SK-N-SH (cell line): ENCODE measurements around the gene TUBGCP2. TPM values are rescaled to one million over a fixed set of nuclear protein-coding genes. Genes with fewer than 3 reads are reported as not detected.

ENCODE experiments used
- CTCF ChIA-PET: fragments of 300-600, 350-600 bp; formaldehyde crosslinking; extraction: SDS; loops from one replicate; lab custom pipeline; 2021; lab: Yijun Ruan, JAX
- POLR2A ChIA-PET: fragments of 350-600 bp; sonication (Branson Sonifier 250); formaldehyde crosslinking; extraction: SDS; loops from one replicate; lab custom pipeline; 2020; ENCODE audit warnings: antibody characterized with exemption, inconsistent platforms; lab: Yijun Ruan, JAX
- DNase-seq: peaks from one replicate; pipeline ENCODE4 v3.0.0; 2012
- H2AFZ ChIP-seq: fragments of 200-600 bp; sonication (generic); 2 replicates; pipeline ENCODE4 v1.8.1; 2016; ENCODE audit warnings: antibody characterized with exemption, mild to moderate bottlenecking, low read depth
- H3F3A ChIP-seq: fragments of 200-600 bp; sonication (generic); replicated peaks from 2 replicates; pipeline ENCODE3; 2016; ENCODE audit warnings: antibody characterized with exemption, mild to moderate bottlenecking; ENCODE audit not compliant: insufficient read depth
- H3K27ac ChIP-seq, 2 experiments: fragments of 200-500 bp in 1 of 2; fragments of 200-600 bp in 1 of 2; sonication (Bioruptor generic) in 1 of 2; sonication (generic), shearing (Covaris generic) in 1 of 2; 2 replicates each; pipeline versions ENCODE4 v1.5.1 to v1.6.1; 2014 to 2016; ENCODE audit warnings: low read depth in 2 of 2, inconsistent platforms in 1 of 2, low read length in 1 of 2, mild to moderate bottlenecking in 1 of 2, mixed read lengths in 1 of 2
- H3K27me3 ChIP-seq: fragments of 200-600 bp; sonication (generic), shearing (Covaris generic); 2 replicates; pipeline ENCODE4 v1.6.1; 2016; ENCODE audit warnings: mixed run types; ENCODE audit not compliant: insufficient read depth
- H3K36me3 ChIP-seq, 2 experiments: fragments of 200-500 bp in 1 of 2; fragments of 200-600 bp in 1 of 2; sonication (Bioruptor generic) in 1 of 2; sonication (generic) in 1 of 2; replicated peaks in 1 of 2; 2 replicates each; pipeline versions ENCODE3 to v1.5.1; 2014 to 2016; ENCODE audit warnings: low read length in 1 of 2, mild to moderate bottlenecking in 1 of 2; ENCODE audit not compliant: insufficient read depth in 2 of 2, control insufficient read depth in 1 of 2
- H3K4me1 ChIP-seq, 2 experiments: fragments of 200-500 bp in 1 of 2; fragments of 200-600 bp in 1 of 2; sonication (Bioruptor generic) in 1 of 2; sonication (generic), shearing (Covaris generic) in 1 of 2; 2 replicates each; pipeline versions ENCODE4 v1.5.1 to v1.6.1; 2014 to 2016; ENCODE audit warnings: low read depth in 1 of 2, low read length in 1 of 2, mixed run types in 1 of 2; ENCODE audit not compliant: insufficient read depth in 2 of 2, control insufficient read depth in 1 of 2
- H3K4me2 ChIP-seq: fragments of 200-600 bp; sonication (generic), shearing (Covaris generic); 2 replicates; pipeline ENCODE4 v1.6.1; 2017; ENCODE audit warnings: mixed run types
- H3K4me3 ChIP-seq, 2 experiments: fragments of 200-500 bp in 1 of 2; fragments of 200-600 bp in 1 of 2; sonication (Bioruptor generic) in 1 of 2; sonication (generic), shearing (Covaris generic) in 1 of 2; 2 replicates each; pipeline versions ENCODE4 v1.5.1 to v1.8.1; 2014 to 2016; ENCODE audit warnings: low read depth in 2 of 2, inconsistent platforms in 1 of 2, low read length in 1 of 2, mild to moderate bottlenecking in 1 of 2, mixed read lengths in 1 of 2, moderate library complexity in 1 of 2
- H3K79me2 ChIP-seq: fragments of 200-600 bp; sonication (generic); 2 replicates; pipeline ENCODE4 v1.8.1; 2017; ENCODE audit warnings: mild to moderate bottlenecking; ENCODE audit not compliant: insufficient read depth
- H3K9ac ChIP-seq: fragments of 200-600 bp; sonication (generic); 2 replicates; pipeline ENCODE4 v1.6.1; 2017; ENCODE audit warnings: mixed run types
- H3K9me2 ChIP-seq: fragments of 200-600 bp; sonication (generic); 2 replicates; pipeline ENCODE4 v1.6.1; 2017; ENCODE audit warnings: mixed run types
- H3K9me3 ChIP-seq: fragments of 200-600 bp; sonication (generic); 2 replicates; pipeline ENCODE4 v1.6.1; 2017; ENCODE audit warnings: mixed run types, mild to moderate bottlenecking, moderate library complexity
- H4K20me1 ChIP-seq: fragments of 200-600 bp; sonication (generic); 2 replicates; pipeline ENCODE4 v1.6.1; 2017; ENCODE audit warnings: mild to moderate bottlenecking, mixed run types; ENCODE audit not compliant: insufficient read depth
- CTCF ChIP-seq: fragments of 200-600 bp; sonication (generic); IDR thresholded peaks from 2 replicates; pipeline ENCODE4 v1.6.1; 2017; ENCODE audit warnings: antibody characterized with exemption, mild to moderate bottlenecking, moderate library complexity
- EP300 ChIP-seq, 2 experiments: IDR thresholded peaks; 2 replicates each; pipeline versions ENCODE4 v1.4.0 to v1.6.1; 2012; ENCODE audit warnings: borderline replicate concordance in 1 of 2, low read depth in 1 of 2, low read length in 1 of 2
- FOSL2 ChIP-seq: IDR thresholded peaks from 2 replicates; pipeline ENCODE4 v1.4.0; 2012; ENCODE audit warnings: low read depth, mild to moderate bottlenecking, moderate library complexity, borderline replicate concordance
- FOXJ3 ChIP-seq: sonication (generic); formaldehyde crosslinking; IDR thresholded peaks from 2 replicates; pipeline ENCODE4 v1.5.1; 2020; ENCODE audit warnings: mild to moderate bottlenecking, missing genetic modification reagents
- GATA2 ChIP-seq: sonication (generic); formaldehyde crosslinking; IDR thresholded peaks from 2 replicates; pipeline ENCODE4 v1.5.0; 2020; ENCODE audit warnings: mild to moderate bottlenecking, missing genetic modification reagents
- MXI1 ChIP-seq: IDR thresholded peaks from 2 replicates; pipeline ENCODE4 v1.6.1; 2012; ENCODE audit warnings: mild to moderate bottlenecking, low read depth, low read length, improper control_type of control experiment
- NRF1 ChIP-seq: IDR thresholded peaks from 2 replicates; pipeline ENCODE4 v1.6.1; 2012; ENCODE audit warnings: low read depth, mild to moderate bottlenecking, low read length
- PBX3 ChIP-seq: IDR thresholded peaks from 2 replicates; pipeline ENCODE4; 2012
- POLR2AphosphoS5 ChIP-seq: IDR thresholded peaks from 2 replicates; pipeline ENCODE4 v1.6.1; 2012; ENCODE audit warnings: low read depth, low read length
- RAD21 ChIP-seq: IDR thresholded peaks from 2 replicates; pipeline ENCODE4 v1.6.1; 2012; ENCODE audit warnings: mild to moderate bottlenecking, low read length
- REST ChIP-seq: IDR thresholded peaks from 2 replicates; pipeline ENCODE4 v1.6.1; 2012; ENCODE audit warnings: mild to moderate bottlenecking, low read depth, low read length, moderate library complexity
- RFX5 ChIP-seq: IDR thresholded peaks from 2 replicates; pipeline ENCODE4 v1.6.1; 2012; ENCODE audit warnings: mild to moderate bottlenecking, improper control_type of control experiment, low read length
- RXRA ChIP-seq: IDR thresholded peaks from 2 replicates; pipeline ENCODE4 v1.4.0; 2012; ENCODE audit warnings: low read depth, mild to moderate bottlenecking, borderline replicate concordance
- SIN3A ChIP-seq: IDR thresholded peaks from 2 replicates; pipeline ENCODE4 v1.6.1; 2012; ENCODE audit warnings: low read depth, mild to moderate bottlenecking, low read length, moderate library complexity, borderline replicate concordance
- SMC3 ChIP-seq: IDR thresholded peaks from 2 replicates; pipeline ENCODE4 v1.6.1; 2012; ENCODE audit warnings: low read depth, low read length, improper control_type of control experiment
- TAF1 ChIP-seq: IDR thresholded peaks from 2 replicates; pipeline ENCODE4 v1.6.1; 2012; ENCODE audit warnings: low read depth, mild to moderate bottlenecking, low read length, moderate library complexity, borderline replicate concordance
- TCF12 ChIP-seq: IDR thresholded peaks from 2 replicates; pipeline ENCODE4 v1.4.0; 2012
- TEAD4 ChIP-seq: IDR thresholded peaks from 2 replicates; pipeline ENCODE4 v1.4.0; 2012; ENCODE audit warnings: mild to moderate bottlenecking, borderline replicate concordance; ENCODE audit not compliant: insufficient read depth
- YY1 ChIP-seq: IDR thresholded peaks from 2 replicates; pipeline ENCODE4 v1.4.0; 2012; ENCODE audit warnings: low read depth, mild to moderate bottlenecking
- WGBS: methylation state at CpG from one replicate; pipeline ENCODE4 v1.1.6; 2017; ENCODE audit warnings: low lambda C conversion rate; 5-methylcytosine and 5-hydroxymethylcytosine counted together
- polyA plus RNA-seq, 3 experiments: library from polyadenylated mRNA; depleted of rRNA; stranded (reverse); fragments of >200 nt; gene quantifications; 2 replicates each; pipeline ENCODE4 v1.2.3, GENCODE V29; 2012

TUBGCP2 gene
- polyA plus RNA-seq, 1 of the 3 experiments (the other 2 are of a cell fraction) = 49.1 TPM

GRCh38 chr10:133297504-133297903 is 11.2 kb downstream of the TUBGCP2 start:
- H2AFZ ChIP-seq = no peak overlapping the region
- H4K20me1 ChIP-seq = peaks cover 5% of the 10 kb centered on the region; the same call in 1 of the 2 replicates
- H3K9me2 ChIP-seq = no peaks in the 10 kb centered on the region
- H3K36me3 ChIP-seq = peaks cover 11 to 64% of the 10 kb centered on the region in 2 experiments
- DNase-seq = no peak
- no peaks in the 10 kb centered on the region for H3K27me3 ChIP-seq
- no peak overlapping the region for H3K27ac ChIP-seq
- H3K79me2 ChIP-seq = peaks cover 9% of the 10 kb centered on the region; the same call in 1 of the 2 replicates
- POLR2A ChIA-PET = no interaction called here
- no peak overlapping the region for H3K4me2 ChIP-seq
- no peak overlapping the region for H3K4me3 ChIP-seq
- TF ChIP-seq TCF12 = no peak
- H3K9ac ChIP-seq = no peak overlapping the region
- CTCF ChIA-PET = interaction anchor here (2.0 kb wide), 1 partner anchor 10 kb away, joined by 7 read pairs; no protein-coding TSS in a partner anchor
- peaks cover 8% of the 10 kb centered on the region for H3F3A ChIP-seq
- no peaks in the 10 kb centered on the region for H3K9me3 ChIP-seq
- 94% methylated on average over 2 of the region's 10 CpGs for WGBS
- peaks cover 0 to 14% of the 10 kb centered on the region in 2 experiments; a peak in 2 of 4 replicates for H3K4me1 ChIP-seq

GRCh38 chr10:133295426-133296320 is 13.0 kb downstream of the TUBGCP2 start:
- ChIA-PET CTCF (interaction anchor here (1.7 kb wide), 1 partner anchor 12 kb away, joined by 10 read pairs; no protein-coding TSS in a partner anchor), POLR2A (no interaction called here)
- no peaks in the 10 kb centered on the region for H3K9me2 ChIP-seq
- peaks cover 13 to 63% of the 10 kb centered on the region in 2 experiments for H3K36me3 ChIP-seq
- WGBS = 94% methylated on average over 31 of the region's 42 CpGs
- H3K4me2 ChIP-seq = no peak overlapping the region
- peaks cover 8% of the 10 kb centered on the region for H3F3A ChIP-seq
- DNase-seq = no peak
- no peaks in the 10 kb centered on the region for H3K27me3 ChIP-seq
- H3K4me1 ChIP-seq = peaks cover 0 to 14% of the 10 kb centered on the region in 2 experiments; a peak in 2 of 4 replicates
- no peak overlapping the region for H2AFZ ChIP-seq
- no peak overlapping the region for H3K4me3 ChIP-seq
- H4K20me1 ChIP-seq = no peaks in the 10 kb centered on the region
- H3K9ac ChIP-seq = no peak overlapping the region
- H3K9me3 ChIP-seq = no peaks in the 10 kb centered on the region
- H3K79me2 ChIP-seq = peaks cover 4% of the 10 kb centered on the region; the same call in 1 of the 2 replicates
- H3K27ac ChIP-seq = no peak overlapping the region
- TF ChIP-seq EP300 (IDR thresholded peaks at IDR 0.05; ENCODE audit: borderline replicate concordance in 1 of 2, low read depth in 1 of 2, low read length in 1 of 2) (no peak), FOSL2 (no peak), SIN3A (no peak), NRF1 (no peak), TEAD4 (no peak), RAD21 (no peak), CTCF (no peak), RFX5 (no peak), YY1 (no peak), PBX3 (no peak), POLR2AphosphoS5 (no peak), TAF1 (no peak), GATA2 (CRISPR knock-in tag) (no peak), MXI1 (no peak), SMC3 (no peak), REST (no peak), FOXJ3 (CRISPR knock-in tag) (no peak), RXRA (no peak)
